Right lobe of liver (tissue), 6 donors: Measurements from ENCODE around the gene NYNRIN. TPM values are rescaled to one million over a fixed set of nuclear protein-coding genes. Genes with fewer than 3 reads are reported as not detected.

Experiments
- ATAC-seq, 4 donors: fragments of 200-7000 bp; cut with Tn5 transposase; one replicate each; pipeline ENCODE4 v1.9.1; 2020; ENCODE audit warnings: mild to moderate bottlenecking in 4 of 4, moderate library complexity in 4 of 4
- DNase-seq, 3 donors: peaks; one replicate each; pipeline ENCODE4 v3.0.0-alpha.2; 2020
- H3K27ac ChIP-seq, 3 donors: fragments of 200-600 bp; one replicate each; pipeline ENCODE4 v1.8.0; 2022
- H3K27me3 ChIP-seq, 2 donors: fragments of 200-600 bp; one replicate each; pipeline ENCODE4 v1.8.0; 2022
- H3K36me3 ChIP-seq, 4 donors: fragments of 200-600 bp; sonication (generic) in 1 of 4; one replicate each; pipeline versions ENCODE4 v1.5.1 to v1.8.0; 2017 to 2022; ENCODE audit warnings: control low read depth in 1 of 4
- H3K4me1 ChIP-seq, 4 donors: fragments of 200-600 bp; sonication (generic) in 1 of 4; one replicate each; pipeline versions ENCODE4 v1.5.1 to v1.8.0; 2017 to 2022; ENCODE audit warnings: control low read depth in 1 of 4
- H3K4me3 ChIP-seq, 3 donors: fragments of 200-600 bp; one replicate each; pipeline ENCODE4 v1.8.0; 2022
- H3K9me3 ChIP-seq, 4 donors: fragments of 200-600 bp; sonication (generic) in 1 of 4; one replicate each; pipeline versions ENCODE4 v1.5.1 to v1.8.0; 2017 to 2022; ENCODE audit warnings: control low read depth in 1 of 4
- CTCF ChIP-seq, 4 donors: fragments of 200-600 bp in 3 of 4; fragments of 450-650 bp in 1 of 4; IDR thresholded peaks; one replicate each; pipeline versions ENCODE4 v1.5.1 to v1.8.0; 2016 to 2022; ENCODE audit warnings: antibody characterized with exemption in 4 of 4, mild to moderate bottlenecking in 2 of 4
- POLR2A ChIP-seq: fragments of 450-650 bp; IDR thresholded peaks from one replicate; pipeline ENCODE4 v1.6.1; 2017; ENCODE audit warnings: antibody characterized with exemption, mild to moderate bottlenecking
- WGBS: methylation state at CpG from one replicate; pipeline ENCODE4 v1.1.6; 2018; ENCODE audit warnings: low coverage, low lambda C conversion rate; ENCODE audit not compliant: insufficient coverage; ENCODE audit errors: missing lambda C conversion rate; 5-methylcytosine and 5-hydroxymethylcytosine counted together
- intact Hi-C, 2 donors: fragments of 100-400 bp; cut with DNase I; formaldehyde crosslinking; loops; one replicate each; pipeline versions ENCODE4 v1.11.2 to v1.14.1; 2022
- total RNA-seq, 6 experiments: library from RNA; depleted of rRNA in 2 of 6; stranded (reverse); fragments of >200 nt in 2 of 6; fragmentation: NEBNext Ultra II Directional in 3 of 6; extraction: Animal tissue kit (Norgen Biotek cat#: 25700) in 3 of 6; gene quantifications; one replicate each; pipeline versions ENCODE4 v1.1.0 to v1.2.4, GENCODE V29; 2016 to 2023
- donor health status: DM: no; HTN: yes; CAD: no.
- donor health status: DM: no; HTN: no; CAD: no.
- donor health status: DM: no; HTN: no; CAD: no.
- donor health status: DM: no; HTN: yes; CAD: no.
- donor health status: DM: no; HTN: yes; CAD: no.

Gene NYNRIN
- total RNA-seq, 6 experiments from 2014 or later, result 1.8 to 6.1 (median 2.7) TPM

GRCh38 chr14:24404814-24405213 lies 6.0 kb downstream of the NYNRIN start:
- Histone ChIP-seq H3K4me1 (peaks cover 0 to 13% (median 0%) of the 10 kb centered on the region in 4 donors), H3K36me3 (no peaks in the 10 kb centered on the region), H3K9me3 (no peaks in the 10 kb centered on the region), H3K4me3 (no peak overlapping the region), H3K27ac (no peak overlapping the region), H3K27me3 (no peaks in the 10 kb centered on the region)
- no peak for TF ChIP-seq CTCF (IDR thresholded peaks at IDR 0.05)
- TF ChIP-seq POLR2A, result no peak
- intact Hi-C loops, result no loop called here
- DNase-seq (no peak), ATAC-seq (no peak)
- WGBS, result 77% methylated on average over 4 of the region's 4 CpGs

GRCh38 chr14:24406416-24406815 lies 7.6 kb downstream of the NYNRIN start:
- Histone ChIP-seq H3K4me1 (peaks cover 0 to 8% (median 0%) of the 10 kb centered on the region in 4 donors), H3K9me3 (no peaks in the 10 kb centered on the region), H3K4me3 (no peak overlapping the region), H3K36me3 (no peaks in the 10 kb centered on the region), H3K27ac (no peak overlapping the region), H3K27me3 (no peaks in the 10 kb centered on the region)
- TF ChIP-seq POLR2A, result no peak
- no peak for TF ChIP-seq CTCF (IDR thresholded peaks at IDR 0.05)
- no peak for DNase-seq
- WGBS, result 92% methylated on average over 6 of the region's 6 CpGs
- ATAC-seq, result no peak
- intact Hi-C loops, result no loop called here

GRCh38 chr14:24407608-24408325 lies 9.0 kb downstream of the NYNRIN start:
- 100% methylated on average over 2 of the region's 18 CpGs for WGBS
- intact Hi-C loops, result no loop called here
- Histone ChIP-seq H3K27ac (no peak overlapping the region), H3K9me3 (no peaks in the 10 kb centered on the region), H3K27me3 (no peaks in the 10 kb centered on the region), H3K36me3 (no peaks in the 10 kb centered on the region), H3K4me1 (peaks cover 0 to 3% (median 0%) of the 10 kb centered on the region in 4 donors), H3K4me3 (no peak overlapping the region)
- no peak for TF ChIP-seq POLR2A
- no peak for TF ChIP-seq CTCF (IDR thresholded peaks at IDR 0.05)
- DNase-seq (no peak), ATAC-seq (no peak)

GRCh38 chr14:24408764-24409163 lies 10.0 kb downstream of the NYNRIN start:
- Histone ChIP-seq H3K27ac (no peak overlapping the region), H3K4me1 (no peaks in the 10 kb centered on the region), H3K27me3 (no peaks in the 10 kb centered on the region), H3K36me3 (no peaks in the 10 kb centered on the region), H3K4me3 (no peak overlapping the region), H3K9me3 (no peaks in the 10 kb centered on the region)
- no peak for TF ChIP-seq CTCF (IDR thresholded peaks at IDR 0.05)
- no peak for TF ChIP-seq POLR2A
- DNase-seq (no peak), ATAC-seq (no peak)
- intact Hi-C loops, result no loop called here
- WGBS, result 50% methylated on average over 2 of the region's 3 CpGs
